ENCODE data around the gene LEPROT.

DNA sequence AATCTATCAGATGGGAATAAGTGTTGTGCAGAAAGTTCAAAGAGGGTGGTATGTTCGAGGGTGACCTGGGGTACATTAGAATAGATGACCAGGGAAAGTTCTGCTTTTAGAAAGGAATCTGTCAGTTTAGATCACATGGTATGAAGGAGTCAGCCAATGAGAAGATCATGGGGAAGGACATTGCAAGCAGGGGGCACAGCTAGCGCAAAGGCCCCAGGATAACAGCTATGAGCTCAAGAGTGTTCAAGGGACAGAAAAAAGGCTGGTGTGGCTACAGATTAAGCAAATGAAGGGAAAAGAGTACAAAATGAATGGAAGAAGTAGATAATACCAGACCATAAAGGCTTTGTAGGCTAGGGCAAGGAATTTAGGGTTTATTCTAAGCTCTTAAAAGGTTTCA is 8.6 kb downstream of the LEPROT start:
- TF ChIP-seq EP300 (IDR thresholded peaks at IDR 0.05) = no peak
- no peak for TF ChIP-seq POLR2A (IDR thresholded peaks at IDR 0.05)
- TF ChIP-seq, protein P1, sequence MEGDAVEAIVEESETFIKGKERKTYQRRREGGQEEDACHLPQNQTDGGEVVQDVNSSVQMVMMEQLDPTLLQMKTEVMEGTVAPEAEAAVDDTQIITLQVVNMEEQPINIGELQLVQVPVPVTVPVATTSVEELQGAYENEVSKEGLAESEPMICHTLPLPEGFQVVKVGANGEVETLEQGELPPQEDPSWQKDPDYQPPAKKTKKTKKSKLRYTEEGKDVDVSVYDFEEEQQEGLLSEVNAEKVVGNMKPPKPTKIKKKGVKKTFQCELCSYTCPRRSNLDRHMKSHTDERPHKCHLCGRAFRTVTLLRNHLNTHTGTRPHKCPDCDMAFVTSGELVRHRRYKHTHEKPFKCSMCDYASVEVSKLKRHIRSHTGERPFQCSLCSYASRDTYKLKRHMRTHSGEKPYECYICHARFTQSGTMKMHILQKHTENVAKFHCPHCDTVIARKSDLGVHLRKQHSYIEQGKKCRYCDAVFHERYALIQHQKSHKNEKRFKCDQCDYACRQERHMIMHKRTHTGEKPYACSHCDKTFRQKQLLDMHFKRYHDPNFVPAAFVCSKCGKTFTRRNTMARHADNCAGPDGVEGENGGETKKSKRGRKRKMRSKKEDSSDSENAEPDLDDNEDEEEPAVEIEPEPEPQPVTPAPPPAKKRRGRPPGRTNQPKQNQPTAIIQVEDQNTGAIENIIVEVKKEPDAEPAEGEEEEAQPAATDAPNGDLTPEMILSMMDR (IDR thresholded peaks at IDR 0.05) = no peak

All from ovary (tissue), 3 donors.